ENCODE data around the gene NOTUM. TPM values are rescaled to one million over a fixed set of nuclear protein-coding genes. Genes with fewer than 3 reads are reported as not detected.

Gene NOTUM
- total and polyA plus RNA-seq, 9 of the 15 experiments (the other 6 are each of a cell fraction or from before 2014, with no cell fraction given): 0.03 to 14.0 (median 4.1) TPM

DNA sequence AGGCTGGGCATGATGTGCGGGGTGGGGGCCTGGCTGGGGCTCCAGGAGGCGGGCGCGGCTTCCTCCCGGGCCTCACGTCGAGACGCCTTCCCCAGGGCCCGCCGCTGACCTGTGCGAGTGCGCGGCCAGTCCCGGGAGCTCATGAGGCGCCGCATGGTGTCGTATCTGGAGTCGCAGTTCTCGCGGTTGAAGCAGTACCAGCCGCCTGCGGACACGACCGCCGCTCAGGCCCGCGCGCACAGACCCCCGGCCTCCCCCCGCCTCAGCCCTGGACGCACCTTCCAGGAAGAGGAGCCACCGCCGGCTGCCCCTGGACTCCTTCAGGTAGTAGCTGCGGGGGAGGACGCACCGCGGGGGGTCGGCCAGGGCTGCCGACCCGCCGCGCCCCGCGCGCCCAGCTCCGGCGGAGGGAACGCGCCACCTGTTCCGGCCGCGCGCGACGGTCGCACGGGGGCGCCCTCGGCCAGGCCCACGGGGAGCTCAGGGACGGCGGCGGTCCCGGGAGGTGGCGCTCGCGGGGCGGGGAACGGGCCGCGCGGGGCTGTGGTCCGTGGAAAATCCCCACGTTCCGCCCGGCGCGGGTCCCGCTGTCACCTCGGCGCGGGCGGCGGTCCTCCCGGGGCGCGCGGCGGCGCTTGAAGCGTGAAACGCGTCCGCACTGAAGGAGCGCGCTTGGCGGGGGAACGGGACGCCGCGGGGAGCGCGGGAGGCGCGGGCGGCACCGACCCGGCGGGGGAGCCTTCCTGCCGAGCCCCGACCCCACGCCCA, 1.4 kb downstream of the NOTUM start (continued):
- TF ChIP-seq, protein P1, sequence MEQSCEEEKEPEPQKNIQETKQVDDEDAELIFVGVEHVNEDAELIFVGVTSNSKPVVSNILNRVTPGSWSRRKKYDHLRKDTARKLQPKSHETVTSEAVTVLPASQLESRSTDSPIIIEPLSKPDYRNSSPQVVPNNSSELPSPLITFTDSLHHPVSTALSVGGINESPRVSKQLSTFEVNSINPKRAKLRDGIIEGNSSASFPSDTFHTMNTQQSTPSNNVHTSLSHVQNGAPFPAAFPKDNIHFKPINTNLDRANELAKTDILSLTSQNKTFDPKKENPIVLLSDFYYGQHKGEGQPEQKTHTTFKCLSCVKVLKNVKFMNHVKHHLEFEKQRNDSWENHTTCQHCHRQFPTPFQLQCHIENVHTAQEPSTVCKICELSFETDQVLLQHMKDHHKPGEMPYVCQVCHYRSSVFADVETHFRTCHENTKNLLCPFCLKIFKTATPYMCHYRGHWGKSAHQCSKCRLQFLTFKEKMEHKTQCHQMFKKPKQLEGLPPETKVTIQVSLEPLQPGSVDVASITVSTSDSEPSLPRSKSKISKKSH (CRISPR knock-in tag; IDR thresholded peaks at IDR 0.05): no peak
- TF ChIP-seq BDP1 (IDR thresholded peaks at IDR 0.05; ENCODE audit: insufficient read depth, insufficient read length) (no peak), RBFOX2 (IDR thresholded peaks at IDR 0.05; ENCODE audit: low read depth, low read length) (peak; percentile 77), ZNF134 (CRISPR knock-in tag; conservative IDR thresholded peaks at IDR 0.05) (no peak), MTA3 (IDR thresholded peaks at IDR 0.05; ENCODE audit: borderline replicate concordance) (peak; percentile 88), TCFL5 (CRISPR knock-in tag; conservative IDR thresholded peaks at IDR 0.05) (no peak), JUNB (CRISPR knock-in tag; conservative IDR thresholded peaks at IDR 0.05) (no peak), ZNF583 (CRISPR knock-in tag; IDR thresholded peaks at IDR 0.05) (0 out of 2 replicates have a peak, but pooled peaks have one; percentile 9), E2F3 (CRISPR knock-in tag; IDR thresholded peaks at IDR 0.05) (0 out of 2 replicates have a peak, but pooled peaks have one; percentile 7)
- TF ChIP-seq, protein P2, sequence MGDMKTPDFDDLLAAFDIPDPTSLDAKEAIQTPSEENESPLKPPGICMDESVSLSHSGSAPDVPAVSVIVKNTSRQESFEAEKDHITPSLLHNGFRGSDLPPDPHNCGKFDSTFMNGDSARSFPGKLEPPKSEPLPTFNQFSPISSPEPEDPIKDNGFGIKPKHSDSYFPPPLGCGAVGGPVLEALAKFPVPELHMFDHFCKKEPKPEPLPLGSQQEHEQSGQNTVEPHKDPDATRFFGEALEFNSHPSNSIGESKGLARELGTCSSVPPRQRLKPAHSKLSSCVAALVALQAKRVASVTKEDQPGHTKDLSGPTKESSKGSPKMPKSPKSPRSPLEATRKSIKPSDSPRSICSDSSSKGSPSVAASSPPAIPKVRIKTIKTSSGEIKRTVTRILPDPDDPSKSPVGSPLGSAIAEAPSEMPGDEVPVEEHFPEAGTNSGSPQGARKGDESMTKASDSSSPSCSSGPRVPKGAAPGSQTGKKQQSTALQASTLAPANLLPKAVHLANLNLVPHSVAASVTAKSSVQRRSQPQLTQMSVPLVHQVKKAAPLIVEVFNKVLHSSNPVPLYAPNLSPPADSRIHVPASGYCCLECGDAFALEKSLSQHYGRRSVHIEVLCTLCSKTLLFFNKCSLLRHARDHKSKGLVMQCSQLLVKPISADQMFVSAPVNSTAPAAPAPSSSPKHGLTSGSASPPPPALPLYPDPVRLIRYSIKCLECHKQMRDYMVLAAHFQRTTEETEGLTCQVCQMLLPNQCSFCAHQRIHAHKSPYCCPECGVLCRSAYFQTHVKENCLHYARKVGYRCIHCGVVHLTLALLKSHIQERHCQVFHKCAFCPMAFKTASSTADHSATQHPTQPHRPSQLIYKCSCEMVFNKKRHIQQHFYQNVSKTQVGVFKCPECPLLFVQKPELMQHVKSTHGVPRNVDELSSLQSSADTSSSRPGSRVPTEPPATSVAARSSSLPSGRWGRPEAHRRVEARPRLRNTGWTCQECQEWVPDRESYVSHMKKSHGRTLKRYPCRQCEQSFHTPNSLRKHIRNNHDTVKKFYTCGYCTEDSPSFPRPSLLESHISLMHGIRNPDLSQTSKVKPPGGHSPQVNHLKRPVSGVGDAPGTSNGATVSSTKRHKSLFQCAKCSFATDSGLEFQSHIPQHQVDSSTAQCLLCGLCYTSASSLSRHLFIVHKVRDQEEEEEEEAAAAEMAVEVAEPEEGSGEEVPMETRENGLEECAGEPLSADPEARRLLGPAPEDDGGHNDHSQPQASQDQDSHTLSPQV (IDR thresholded peaks at IDR 0.05): peak; percentile 88
- TF ChIP-seq, protein P3, sequence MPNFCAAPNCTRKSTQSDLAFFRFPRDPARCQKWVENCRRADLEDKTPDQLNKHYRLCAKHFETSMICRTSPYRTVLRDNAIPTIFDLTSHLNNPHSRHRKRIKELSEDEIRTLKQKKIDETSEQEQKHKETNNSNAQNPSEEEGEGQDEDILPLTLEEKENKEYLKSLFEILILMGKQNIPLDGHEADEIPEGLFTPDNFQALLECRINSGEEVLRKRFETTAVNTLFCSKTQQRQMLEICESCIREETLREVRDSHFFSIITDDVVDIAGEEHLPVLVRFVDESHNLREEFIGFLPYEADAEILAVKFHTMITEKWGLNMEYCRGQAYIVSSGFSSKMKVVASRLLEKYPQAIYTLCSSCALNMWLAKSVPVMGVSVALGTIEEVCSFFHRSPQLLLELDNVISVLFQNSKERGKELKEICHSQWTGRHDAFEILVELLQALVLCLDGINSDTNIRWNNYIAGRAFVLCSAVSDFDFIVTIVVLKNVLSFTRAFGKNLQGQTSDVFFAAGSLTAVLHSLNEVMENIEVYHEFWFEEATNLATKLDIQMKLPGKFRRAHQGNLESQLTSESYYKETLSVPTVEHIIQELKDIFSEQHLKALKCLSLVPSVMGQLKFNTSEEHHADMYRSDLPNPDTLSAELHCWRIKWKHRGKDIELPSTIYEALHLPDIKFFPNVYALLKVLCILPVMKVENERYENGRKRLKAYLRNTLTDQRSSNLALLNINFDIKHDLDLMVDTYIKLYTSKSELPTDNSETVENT (CRISPR knock-in tag; IDR thresholded peaks at IDR 0.05): 0 out of 2 replicates have a peak, but pooled peaks have one; percentile 38
- TF ChIP-seq, protein P4, sequence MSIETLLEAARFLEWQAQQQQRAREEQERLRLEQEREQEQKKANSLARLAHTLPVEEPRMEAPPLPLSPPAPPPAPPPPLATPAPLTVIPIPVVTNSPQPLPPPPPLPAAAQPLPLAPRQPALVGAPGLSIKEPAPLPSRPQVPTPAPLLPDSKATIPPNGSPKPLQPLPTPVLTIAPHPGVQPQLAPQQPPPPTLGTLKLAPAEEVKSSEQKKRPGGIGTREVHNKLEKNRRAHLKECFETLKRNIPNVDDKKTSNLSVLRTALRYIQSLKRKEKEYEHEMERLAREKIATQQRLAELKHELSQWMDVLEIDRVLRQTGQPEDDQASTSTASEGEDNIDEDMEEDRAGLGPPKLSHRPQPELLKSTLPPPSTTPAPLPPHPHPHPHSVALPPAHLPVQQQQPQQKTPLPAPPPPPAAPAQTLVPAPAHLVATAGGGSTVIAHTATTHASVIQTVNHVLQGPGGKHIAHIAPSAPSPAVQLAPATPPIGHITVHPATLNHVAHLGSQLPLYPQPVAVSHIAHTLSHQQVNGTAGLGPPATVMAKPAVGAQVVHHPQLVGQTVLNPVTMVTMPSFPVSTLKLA (conservative IDR thresholded peaks at IDR 0.05): peak in 1 of 2 experiments; percentile 54; a peak in 2 of 4 replicates
- TF ChIP-seq, protein P5, sequence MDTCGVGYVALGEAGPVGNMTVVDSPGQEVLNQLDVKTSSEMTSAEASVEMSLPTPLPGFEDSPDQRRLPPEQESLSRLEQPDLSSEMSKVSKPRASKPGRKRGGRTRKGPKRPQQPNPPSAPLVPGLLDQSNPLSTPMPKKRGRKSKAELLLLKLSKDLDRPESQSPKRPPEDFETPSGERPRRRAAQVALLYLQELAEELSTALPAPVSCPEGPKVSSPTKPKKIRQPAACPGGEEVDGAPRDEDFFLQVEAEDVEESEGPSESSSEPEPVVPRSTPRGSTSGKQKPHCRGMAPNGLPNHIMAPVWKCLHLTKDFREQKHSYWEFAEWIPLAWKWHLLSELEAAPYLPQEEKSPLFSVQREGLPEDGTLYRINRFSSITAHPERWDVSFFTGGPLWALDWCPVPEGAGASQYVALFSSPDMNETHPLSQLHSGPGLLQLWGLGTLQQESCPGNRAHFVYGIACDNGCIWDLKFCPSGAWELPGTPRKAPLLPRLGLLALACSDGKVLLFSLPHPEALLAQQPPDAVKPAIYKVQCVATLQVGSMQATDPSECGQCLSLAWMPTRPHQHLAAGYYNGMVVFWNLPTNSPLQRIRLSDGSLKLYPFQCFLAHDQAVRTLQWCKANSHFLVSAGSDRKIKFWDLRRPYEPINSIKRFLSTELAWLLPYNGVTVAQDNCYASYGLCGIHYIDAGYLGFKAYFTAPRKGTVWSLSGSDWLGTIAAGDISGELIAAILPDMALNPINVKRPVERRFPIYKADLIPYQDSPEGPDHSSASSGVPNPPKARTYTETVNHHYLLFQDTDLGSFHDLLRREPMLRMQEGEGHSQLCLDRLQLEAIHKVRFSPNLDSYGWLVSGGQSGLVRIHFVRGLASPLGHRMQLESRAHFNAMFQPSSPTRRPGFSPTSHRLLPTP (IDR thresholded peaks at IDR 0.05; ENCODE audit: borderline replicate concordance, extremely low read depth, insufficient read length): no peak
